K562 (cell line): ENCODE measurements around the gene ACAT2. TPM values are rescaled to one million over a fixed set of nuclear protein-coding genes. Genes with fewer than 3 reads are reported as not detected.

Experiments
- MTF1 ChIP-seq: fragments of 250-450 bp; sonication (Bioruptor Pico); IDR thresholded peaks from 2 replicates; pipeline ENCODE4 v1.9.0; 2021; ENCODE audit warnings: moderate library complexity, mild to moderate bottlenecking, inconsistent platforms, borderline replicate concordance
- POLR2H ChIP-seq: IDR thresholded peaks from 2 replicates; pipeline ENCODE4 v1.6.1; 2016; ENCODE audit warnings: missing genetic modification characterization, low read depth, mild to moderate bottlenecking, control low read depth, missing compliant biosample characterization, moderate library complexity
- ZNF445 ChIP-seq: fragments of 250-450 bp; sonication (Bioruptor Pico); IDR thresholded peaks from 2 replicates; pipeline ENCODE4 v1.4.0; 2020; ENCODE audit warnings: low read depth, mild to moderate bottlenecking, moderate library complexity
- polyA plus RNA-seq, 8 experiments: library from polyadenylated mRNA; depleted of rRNA in 4 of 8; stranded (reverse) in 5 of 8; unstranded in 3 of 8; fragments of >200 nt; fragmentation: Nextera tagmentation in 2 of 8; fragmentation: Illumina TruSeq in 1 of 8; extraction: Ambion mirVana in 2 of 8; extraction: Trizol in 1 of 8; gene quantifications; 2 replicates each; pipeline versions ENCODE4 v1.2.1 to v1.2.3, GENCODE V29; 2011 to 2014; ENCODE audit warnings: inconsistent platforms in 1 of 8, missing spikeins in 1 of 8
- total RNA-seq, 7 experiments: library from RNA; depleted of rRNA in 6 of 7; stranded (reverse); fragments of >200 nt in 6 of 7; fragmentation: Illumina TruSeq in 2 of 7; extraction: Trizol in 2 of 7; gene quantifications; 2 replicates each; pipeline versions ENCODE4 v1.2.1 to v1.2.3, GENCODE V29; 2011 to 2021; ENCODE audit warnings: low replicate concordance in 1 of 7
- TF ChIP-seq, protein P1 (sequence below): fragments of 450-650 bp; IDR thresholded peaks from 2 replicates; pipeline ENCODE4 v1.6.1; 2016; ENCODE audit warnings: mild to moderate bottlenecking, moderate library complexity
- TF ChIP-seq, protein P2 (sequence below): IDR thresholded peaks from 3 replicates; pipeline ENCODE4 v1.6.1; 2011; ENCODE audit warnings: borderline replicate concordance, mild to moderate bottlenecking, moderate library complexity; ENCODE audit not compliant: insufficient read length; ENCODE audit errors: extremely low read depth
- TF ChIP-seq, protein P3 (sequence below): fragments of 450-650 bp; IDR thresholded peaks from one replicate; pipeline ENCODE4 v1.6.1; 2018; ENCODE audit warnings: mild to moderate bottlenecking, moderate library complexity; ENCODE audit not compliant: partially characterized antibody

ACAT2 gene
- total and polyA plus RNA-seq, 9 of the 15 experiments (the other 6 are each of a cell fraction or from before 2014, with no cell fraction given): 63.0 to 309 (median 144) TPM

DNA sequence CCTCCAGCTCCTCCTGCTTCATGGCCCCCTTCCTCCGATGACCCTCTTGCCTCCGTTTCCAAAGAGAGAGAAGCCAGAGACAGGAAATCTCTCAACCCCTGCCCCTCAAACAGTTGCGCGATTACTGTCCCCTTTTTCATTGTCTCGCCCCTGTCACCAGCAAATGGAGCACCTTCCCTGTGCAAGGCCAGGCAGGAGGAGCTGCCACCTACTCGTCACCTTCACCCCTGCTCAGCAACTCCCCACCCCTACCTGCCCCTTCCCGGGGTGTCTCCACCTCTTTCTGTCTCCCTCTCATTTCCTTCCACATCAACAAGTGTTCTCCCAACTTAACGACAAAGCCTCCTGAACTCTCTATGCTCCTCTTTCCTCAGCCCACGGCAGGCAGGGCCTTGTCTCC, 51.9 kb downstream of the ACAT2 start (continued):
- TF ChIP-seq, protein P1, sequence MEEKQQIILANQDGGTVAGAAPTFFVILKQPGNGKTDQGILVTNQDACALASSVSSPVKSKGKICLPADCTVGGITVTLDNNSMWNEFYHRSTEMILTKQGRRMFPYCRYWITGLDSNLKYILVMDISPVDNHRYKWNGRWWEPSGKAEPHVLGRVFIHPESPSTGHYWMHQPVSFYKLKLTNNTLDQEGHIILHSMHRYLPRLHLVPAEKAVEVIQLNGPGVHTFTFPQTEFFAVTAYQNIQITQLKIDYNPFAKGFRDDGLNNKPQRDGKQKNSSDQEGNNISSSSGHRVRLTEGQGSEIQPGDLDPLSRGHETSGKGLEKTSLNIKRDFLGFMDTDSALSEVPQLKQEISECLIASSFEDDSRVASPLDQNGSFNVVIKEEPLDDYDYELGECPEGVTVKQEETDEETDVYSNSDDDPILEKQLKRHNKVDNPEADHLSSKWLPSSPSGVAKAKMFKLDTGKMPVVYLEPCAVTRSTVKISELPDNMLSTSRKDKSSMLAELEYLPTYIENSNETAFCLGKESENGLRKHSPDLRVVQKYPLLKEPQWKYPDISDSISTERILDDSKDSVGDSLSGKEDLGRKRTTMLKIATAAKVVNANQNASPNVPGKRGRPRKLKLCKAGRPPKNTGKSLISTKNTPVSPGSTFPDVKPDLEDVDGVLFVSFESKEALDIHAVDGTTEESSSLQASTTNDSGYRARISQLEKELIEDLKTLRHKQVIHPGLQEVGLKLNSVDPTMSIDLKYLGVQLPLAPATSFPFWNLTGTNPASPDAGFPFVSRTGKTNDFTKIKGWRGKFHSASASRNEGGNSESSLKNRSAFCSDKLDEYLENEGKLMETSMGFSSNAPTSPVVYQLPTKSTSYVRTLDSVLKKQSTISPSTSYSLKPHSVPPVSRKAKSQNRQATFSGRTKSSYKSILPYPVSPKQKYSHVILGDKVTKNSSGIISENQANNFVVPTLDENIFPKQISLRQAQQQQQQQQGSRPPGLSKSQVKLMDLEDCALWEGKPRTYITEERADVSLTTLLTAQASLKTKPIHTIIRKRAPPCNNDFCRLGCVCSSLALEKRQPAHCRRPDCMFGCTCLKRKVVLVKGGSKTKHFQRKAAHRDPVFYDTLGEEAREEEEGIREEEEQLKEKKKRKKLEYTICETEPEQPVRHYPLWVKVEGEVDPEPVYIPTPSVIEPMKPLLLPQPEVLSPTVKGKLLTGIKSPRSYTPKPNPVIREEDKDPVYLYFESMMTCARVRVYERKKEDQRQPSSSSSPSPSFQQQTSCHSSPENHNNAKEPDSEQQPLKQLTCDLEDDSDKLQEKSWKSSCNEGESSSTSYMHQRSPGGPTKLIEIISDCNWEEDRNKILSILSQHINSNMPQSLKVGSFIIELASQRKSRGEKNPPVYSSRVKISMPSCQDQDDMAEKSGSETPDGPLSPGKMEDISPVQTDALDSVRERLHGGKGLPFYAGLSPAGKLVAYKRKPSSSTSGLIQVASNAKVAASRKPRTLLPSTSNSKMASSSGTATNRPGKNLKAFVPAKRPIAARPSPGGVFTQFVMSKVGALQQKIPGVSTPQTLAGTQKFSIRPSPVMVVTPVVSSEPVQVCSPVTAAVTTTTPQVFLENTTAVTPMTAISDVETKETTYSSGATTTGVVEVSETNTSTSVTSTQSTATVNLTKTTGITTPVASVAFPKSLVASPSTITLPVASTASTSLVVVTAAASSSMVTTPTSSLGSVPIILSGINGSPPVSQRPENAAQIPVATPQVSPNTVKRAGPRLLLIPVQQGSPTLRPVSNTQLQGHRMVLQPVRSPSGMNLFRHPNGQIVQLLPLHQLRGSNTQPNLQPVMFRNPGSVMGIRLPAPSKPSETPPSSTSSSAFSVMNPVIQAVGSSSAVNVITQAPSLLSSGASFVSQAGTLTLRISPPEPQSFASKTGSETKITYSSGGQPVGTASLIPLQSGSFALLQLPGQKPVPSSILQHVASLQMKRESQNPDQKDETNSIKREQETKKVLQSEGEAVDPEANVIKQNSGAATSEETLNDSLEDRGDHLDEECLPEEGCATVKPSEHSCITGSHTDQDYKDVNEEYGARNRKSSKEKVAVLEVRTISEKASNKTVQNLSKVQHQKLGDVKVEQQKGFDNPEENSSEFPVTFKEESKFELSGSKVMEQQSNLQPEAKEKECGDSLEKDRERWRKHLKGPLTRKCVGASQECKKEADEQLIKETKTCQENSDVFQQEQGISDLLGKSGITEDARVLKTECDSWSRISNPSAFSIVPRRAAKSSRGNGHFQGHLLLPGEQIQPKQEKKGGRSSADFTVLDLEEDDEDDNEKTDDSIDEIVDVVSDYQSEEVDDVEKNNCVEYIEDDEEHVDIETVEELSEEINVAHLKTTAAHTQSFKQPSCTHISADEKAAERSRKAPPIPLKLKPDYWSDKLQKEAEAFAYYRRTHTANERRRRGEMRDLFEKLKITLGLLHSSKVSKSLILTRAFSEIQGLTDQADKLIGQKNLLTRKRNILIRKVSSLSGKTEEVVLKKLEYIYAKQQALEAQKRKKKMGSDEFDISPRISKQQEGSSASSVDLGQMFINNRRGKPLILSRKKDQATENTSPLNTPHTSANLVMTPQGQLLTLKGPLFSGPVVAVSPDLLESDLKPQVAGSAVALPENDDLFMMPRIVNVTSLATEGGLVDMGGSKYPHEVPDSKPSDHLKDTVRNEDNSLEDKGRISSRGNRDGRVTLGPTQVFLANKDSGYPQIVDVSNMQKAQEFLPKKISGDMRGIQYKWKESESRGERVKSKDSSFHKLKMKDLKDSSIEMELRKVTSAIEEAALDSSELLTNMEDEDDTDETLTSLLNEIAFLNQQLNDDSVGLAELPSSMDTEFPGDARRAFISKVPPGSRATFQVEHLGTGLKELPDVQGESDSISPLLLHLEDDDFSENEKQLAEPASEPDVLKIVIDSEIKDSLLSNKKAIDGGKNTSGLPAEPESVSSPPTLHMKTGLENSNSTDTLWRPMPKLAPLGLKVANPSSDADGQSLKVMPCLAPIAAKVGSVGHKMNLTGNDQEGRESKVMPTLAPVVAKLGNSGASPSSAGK: no peak
- TF ChIP-seq MTF1 (CRISPR knock-in tag) (no peak), POLR2H (no peak), ZNF445 (CRISPR knock-in tag) (no peak)
- TF ChIP-seq, protein P2, sequence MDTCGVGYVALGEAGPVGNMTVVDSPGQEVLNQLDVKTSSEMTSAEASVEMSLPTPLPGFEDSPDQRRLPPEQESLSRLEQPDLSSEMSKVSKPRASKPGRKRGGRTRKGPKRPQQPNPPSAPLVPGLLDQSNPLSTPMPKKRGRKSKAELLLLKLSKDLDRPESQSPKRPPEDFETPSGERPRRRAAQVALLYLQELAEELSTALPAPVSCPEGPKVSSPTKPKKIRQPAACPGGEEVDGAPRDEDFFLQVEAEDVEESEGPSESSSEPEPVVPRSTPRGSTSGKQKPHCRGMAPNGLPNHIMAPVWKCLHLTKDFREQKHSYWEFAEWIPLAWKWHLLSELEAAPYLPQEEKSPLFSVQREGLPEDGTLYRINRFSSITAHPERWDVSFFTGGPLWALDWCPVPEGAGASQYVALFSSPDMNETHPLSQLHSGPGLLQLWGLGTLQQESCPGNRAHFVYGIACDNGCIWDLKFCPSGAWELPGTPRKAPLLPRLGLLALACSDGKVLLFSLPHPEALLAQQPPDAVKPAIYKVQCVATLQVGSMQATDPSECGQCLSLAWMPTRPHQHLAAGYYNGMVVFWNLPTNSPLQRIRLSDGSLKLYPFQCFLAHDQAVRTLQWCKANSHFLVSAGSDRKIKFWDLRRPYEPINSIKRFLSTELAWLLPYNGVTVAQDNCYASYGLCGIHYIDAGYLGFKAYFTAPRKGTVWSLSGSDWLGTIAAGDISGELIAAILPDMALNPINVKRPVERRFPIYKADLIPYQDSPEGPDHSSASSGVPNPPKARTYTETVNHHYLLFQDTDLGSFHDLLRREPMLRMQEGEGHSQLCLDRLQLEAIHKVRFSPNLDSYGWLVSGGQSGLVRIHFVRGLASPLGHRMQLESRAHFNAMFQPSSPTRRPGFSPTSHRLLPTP: no peak
- TF ChIP-seq, protein P3, sequence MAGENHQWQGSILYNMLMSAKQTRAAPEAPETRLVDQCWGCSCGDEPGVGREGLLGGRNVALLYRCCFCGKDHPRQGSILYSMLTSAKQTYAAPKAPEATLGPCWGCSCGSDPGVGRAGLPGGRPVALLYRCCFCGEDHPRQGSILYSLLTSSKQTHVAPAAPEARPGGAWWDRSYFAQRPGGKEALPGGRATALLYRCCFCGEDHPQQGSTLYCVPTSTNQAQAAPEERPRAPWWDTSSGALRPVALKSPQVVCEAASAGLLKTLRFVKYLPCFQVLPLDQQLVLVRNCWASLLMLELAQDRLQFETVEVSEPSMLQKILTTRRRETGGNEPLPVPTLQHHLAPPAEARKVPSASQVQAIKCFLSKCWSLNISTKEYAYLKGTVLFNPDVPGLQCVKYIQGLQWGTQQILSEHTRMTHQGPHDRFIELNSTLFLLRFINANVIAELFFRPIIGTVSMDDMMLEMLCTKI: no peak
